DOHH2 (cell line): ENCODE results near the gene FAM81A.

Source experiments
- EZH2phosphoT487 ChIP-seq: fragments of 200-600 bp; sonication (generic); IDR thresholded peaks from 2 replicates; pipeline ENCODE4 v1.6.1; 2017; ENCODE audit warnings: borderline replicate concordance, mild to moderate bottlenecking, antibody characterized with exemption, low read length, moderate library complexity, mixed read lengths
- TF ChIP-seq, protein P1 (sequence below): fragments of 200-600 bp; sonication (generic); IDR thresholded peaks from one replicate; pipeline ENCODE4 v1.5.1; 2014; ENCODE audit warnings: antibody characterized with exemption, mild to moderate bottlenecking, low read depth, low read length; ENCODE audit not compliant: poor library complexity, severe bottlenecking

DNA sequence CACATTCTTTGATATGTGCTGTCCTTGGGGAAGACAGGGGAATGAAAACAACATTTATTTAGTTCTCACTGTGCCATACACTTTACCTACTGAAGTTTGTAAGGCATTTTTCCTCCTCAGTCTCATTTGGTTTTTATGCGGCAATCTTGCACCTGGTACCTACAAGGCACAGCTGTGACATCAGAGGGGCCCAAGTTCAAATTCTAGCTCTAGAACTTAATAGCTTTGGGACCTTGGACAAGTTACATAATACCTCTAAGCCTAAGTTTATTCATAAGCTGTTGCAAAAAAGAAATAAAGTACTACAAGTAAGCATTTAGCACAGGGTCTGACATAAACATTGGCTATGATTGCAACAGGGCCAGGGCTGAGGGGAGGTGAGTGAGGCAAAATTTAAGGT is 5.6 kb upstream of the FAM81A start:
- TF ChIP-seq, protein P1, sequence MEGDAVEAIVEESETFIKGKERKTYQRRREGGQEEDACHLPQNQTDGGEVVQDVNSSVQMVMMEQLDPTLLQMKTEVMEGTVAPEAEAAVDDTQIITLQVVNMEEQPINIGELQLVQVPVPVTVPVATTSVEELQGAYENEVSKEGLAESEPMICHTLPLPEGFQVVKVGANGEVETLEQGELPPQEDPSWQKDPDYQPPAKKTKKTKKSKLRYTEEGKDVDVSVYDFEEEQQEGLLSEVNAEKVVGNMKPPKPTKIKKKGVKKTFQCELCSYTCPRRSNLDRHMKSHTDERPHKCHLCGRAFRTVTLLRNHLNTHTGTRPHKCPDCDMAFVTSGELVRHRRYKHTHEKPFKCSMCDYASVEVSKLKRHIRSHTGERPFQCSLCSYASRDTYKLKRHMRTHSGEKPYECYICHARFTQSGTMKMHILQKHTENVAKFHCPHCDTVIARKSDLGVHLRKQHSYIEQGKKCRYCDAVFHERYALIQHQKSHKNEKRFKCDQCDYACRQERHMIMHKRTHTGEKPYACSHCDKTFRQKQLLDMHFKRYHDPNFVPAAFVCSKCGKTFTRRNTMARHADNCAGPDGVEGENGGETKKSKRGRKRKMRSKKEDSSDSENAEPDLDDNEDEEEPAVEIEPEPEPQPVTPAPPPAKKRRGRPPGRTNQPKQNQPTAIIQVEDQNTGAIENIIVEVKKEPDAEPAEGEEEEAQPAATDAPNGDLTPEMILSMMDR = no peak
- TF ChIP-seq EZH2phosphoT487 = no peak
